GM23248 (cell line): ENCODE results near the gene CCDC32. TPM values are rescaled to one million over a fixed set of nuclear protein-coding genes. Genes with fewer than 3 reads are reported as not detected.

Experiments used
- DNase-seq: peaks from one replicate; pipeline ENCODE4 v3.0.0-alpha.2; 2015
- H2AFZ ChIP-seq: fragments of 200-600 bp; sonication (generic); 2 replicates; pipeline ENCODE4 v1.6.1; 2016; ENCODE audit warnings: antibody characterized with exemption
- H3F3A ChIP-seq: fragments of 200-600 bp; sonication (generic); 2 replicates; pipeline ENCODE4 v1.6.1; 2016; ENCODE audit warnings: mild to moderate bottlenecking, antibody characterized with exemption, mixed run types; ENCODE audit not compliant: insufficient read depth
- H3K27ac ChIP-seq: fragments of 200-600 bp; sonication (generic); 2 replicates; pipeline ENCODE4 v1.5.1; 2016; ENCODE audit warnings: mild to moderate bottlenecking
- H3K27me3 ChIP-seq: fragments of 200-600 bp; sonication (generic); replicated peaks from 2 replicates; pipeline ENCODE4 v1.6.1; 2016; ENCODE audit warnings: mild to moderate bottlenecking; ENCODE audit not compliant: insufficient read depth
- H3K36me3 ChIP-seq: fragments of 200-600 bp; sonication (generic); 2 replicates; pipeline ENCODE4 v1.6.1; 2016; ENCODE audit warnings: low read depth, mild to moderate bottlenecking
- H3K4me1 ChIP-seq: fragments of 200-600 bp; sonication (generic); 2 replicates; pipeline ENCODE4 v1.6.1; 2016; ENCODE audit warnings: mild to moderate bottlenecking; ENCODE audit not compliant: insufficient read depth
- H3K4me2 ChIP-seq: fragments of 200-600 bp; sonication (generic); one replicate; pipeline ENCODE4 v1.6.1; 2016; ENCODE audit warnings: mild to moderate bottlenecking; ENCODE audit not compliant: unreplicated experiment
- H3K4me3 ChIP-seq: fragments of 200-600 bp; sonication (generic); 2 replicates; pipeline ENCODE4 v1.5.1; 2016; ENCODE audit warnings: mild to moderate bottlenecking
- H3K79me2 ChIP-seq: fragments of 200-600 bp; sonication (generic); 2 replicates; pipeline ENCODE4 v1.6.1; 2016; ENCODE audit warnings: mild to moderate bottlenecking; ENCODE audit not compliant: insufficient read depth
- H3K9ac ChIP-seq: fragments of 200-600 bp; sonication (generic); 2 replicates; pipeline ENCODE4 v1.6.1; 2016; ENCODE audit warnings: mild to moderate bottlenecking
- H3K9me2 ChIP-seq: fragments of 200-600 bp; sonication (generic); 2 replicates; pipeline ENCODE4 v1.6.1; 2016; ENCODE audit warnings: mixed run types, mild to moderate bottlenecking, moderate library complexity; ENCODE audit not compliant: insufficient read depth
- H3K9me3 ChIP-seq: fragments of 200-600 bp; sonication (generic); one replicate; pipeline ENCODE4 v1.6.1; 2017; ENCODE audit warnings: low read depth
- H4K20me1 ChIP-seq: fragments of 200-600 bp; sonication (generic); 2 replicates; pipeline ENCODE4 v1.6.0; 2016; ENCODE audit not compliant: insufficient read depth
- EZH2 ChIP-seq: fragments of 200-600 bp; sonication (generic); IDR thresholded peaks from 2 replicates; pipeline ENCODE4 v1.6.1; 2018; ENCODE audit warnings: antibody characterized with exemption, mild to moderate bottlenecking; ENCODE audit not compliant: insufficient read depth, poor library complexity, severe bottlenecking
- EZH2phosphoT487 ChIP-seq: fragments of 200-600 bp; sonication (generic); IDR thresholded peaks from 2 replicates; pipeline ENCODE4 v1.6.1; 2018; ENCODE audit warnings: antibody characterized with exemption, moderate library complexity, mild to moderate bottlenecking, low read depth; ENCODE audit not compliant: insufficient read depth
- WGBS, 2 experiments: methylation state at CpG; one replicate each; pipeline ENCODE4 v1.1.6; 2015 to 2017; ENCODE audit warnings: low lambda C conversion rate in 2 of 2, low coverage in 1 of 2; ENCODE audit errors: missing lambda C conversion rate in 2 of 2; 5-methylcytosine and 5-hydroxymethylcytosine counted together
- in situ Hi-C: fragments of 300-500 bp; cut with MboI; formaldehyde crosslinking; loops from 2 replicates; pipeline ENCODE4 v1.15.0; 2020
- polyA plus RNA-seq: library from polyadenylated mRNA; unstranded; fragments of >200 nt; fragmentation: Nextera tagmentation; extraction: Ambion mirVana; gene quantifications from 2 replicates; pipeline ENCODE4 v1.2.1, GENCODE V29; 2016
- total RNA-seq: library from RNA; depleted of rRNA; stranded (reverse); fragments of >200 nt; shearing (Covaris generic); gene quantifications from 2 replicates; pipeline ENCODE4 v1.2.3, GENCODE V29; 2014; rRNA removed

Gene CCDC32
- 25.7 and 44.7 TPM in 2 replicates for total RNA-seq
- polyA plus RNA-seq: 26.2 and 29.5 TPM in 2 replicates

GRCh38 chr15:40564591-40565332 is at the start of gene CCDC32:
TSS of gene CCDC32 (minus strand) at chr15:40565042. CDS start at chr15:40563015, 2,027 bp downstream.
- Histone ChIP-seq H3K9me3 (no peaks in the 10 kb centered on the region), H3F3A (peaks cover 5% of the 10 kb centered on the region; the same call in 1 of the 2 replicates), H3K27ac (peak within 1 kb of the TSS; percentile 87), H3K4me1 (0 out of 2 replicates have a peak, but pooled peaks cover 3% of the 10 kb centered on the region), H3K27me3 (no peaks in the 10 kb centered on the region), H3K79me2 (peaks cover 52% of the 10 kb centered on the region), H4K20me1 (no peaks in the 10 kb centered on the region), H3K9ac (peak within 1 kb of the TSS; percentile 91), H2AFZ (peak within 1 kb of the TSS; percentile 99), H3K36me3 (peaks cover 9% of the 10 kb centered on the region; the same call in 1 of the 2 replicates), H3K4me3 (peak within 1 kb of the TSS; percentile 95), H3K4me2 (peak within 1 kb of the TSS; percentile 96), H3K9me2 (no peaks in the 10 kb centered on the region)
- peak; percentile 99 for DNase-seq
- 0 to 1% methylated on average over 40 of the region's 40 CpGs for WGBS, 2 experiments
- TF ChIP-seq EZH2 (no peak), EZH2phosphoT487 (no peak)
- in situ Hi-C loops: no loop called here

- Histone ChIP-seq H3K9me2 (no peaks in the 10 kb centered on the region), H2AFZ (no peak overlapping the region), H4K20me1 (no peaks in the 10 kb centered on the region), H3K79me2 (no peaks in the 10 kb centered on the region), H3K9me3 (no peaks in the 10 kb centered on the region), H3K36me3 (no peaks in the 10 kb centered on the region), H3K4me1 (no peaks in the 10 kb centered on the region), H3K4me3 (no peak overlapping the region), H3K27me3 (no peaks in the 10 kb centered on the region), H3F3A (no peaks in the 10 kb centered on the region), H3K4me2 (no peak overlapping the region), H3K9ac (no peak overlapping the region), H3K27ac (no peak overlapping the region)
- in situ Hi-C loops: no loop called here
- TF ChIP-seq EZH2phosphoT487: no peak
- TF ChIP-seq EZH2: no peak
- no peak for DNase-seq
- whole genome bisulfite sequencing, 2 experiments: 76 to 79% methylated on average over 5 of the region's 5 CpGs
Measured at GRCh38 chr15:40613080-40613479, 48.2 kb upstream of the CCDC32 start.

- DNase-seq: no peak
- H2AFZ ChIP-seq: peak overlapping the region; percentile 40; the same call in 1 of the 2 replicates
- H3K27me3 ChIP-seq: no peaks in the 10 kb centered on the region
- no peak overlapping the region for H3K4me2 ChIP-seq
- no peaks in the 10 kb centered on the region for H3K9me3 ChIP-seq
- in situ Hi-C loops: no loop called here
- no peak overlapping the region for H3K9ac ChIP-seq
- TF ChIP-seq EZH2phosphoT487: no peak
- no peak for TF ChIP-seq EZH2
- no peaks in the 10 kb centered on the region for H3K4me1 ChIP-seq
- no peaks in the 10 kb centered on the region for H4K20me1 ChIP-seq
- H3K27ac ChIP-seq: no peak overlapping the region
- H3K9me2 ChIP-seq: no peaks in the 10 kb centered on the region
- no peaks in the 10 kb centered on the region for H3F3A ChIP-seq
- H3K79me2 ChIP-seq: peaks cover 50% of the 10 kb centered on the region
- H3K36me3 ChIP-seq: no peaks in the 10 kb centered on the region
- H3K4me3 ChIP-seq: no peak overlapping the region
Measured at GRCh38 chr15:40603935-40604334, 39.1 kb upstream of the CCDC32 start.

- Histone ChIP-seq H3K27ac (no peak overlapping the region), H4K20me1 (no peaks in the 10 kb centered on the region), H3F3A (no peaks in the 10 kb centered on the region), H3K4me1 (no peaks in the 10 kb centered on the region), H3K36me3 (no peaks in the 10 kb centered on the region), H3K4me2 (no peak overlapping the region), H3K9me2 (no peaks in the 10 kb centered on the region), H3K79me2 (peaks cover 80% of the 10 kb centered on the region), H3K27me3 (no peaks in the 10 kb centered on the region), H3K9ac (no peak overlapping the region), H3K9me3 (no peaks in the 10 kb centered on the region), H2AFZ (peak overlapping the region; percentile 53; the same call in 1 of the 2 replicates), H3K4me3 (no peak overlapping the region)
- in situ Hi-C loops: no loop called here
- 92% methylated on average over 12 of the region's 12 CpGs for WGBS, 2 experiments
- DNase-seq: no peak
- TF ChIP-seq EZH2 (no peak), EZH2phosphoT487 (no peak)
Measured at GRCh38 chr15:40600956-40601355, 36.1 kb upstream of the CCDC32 start.
